Activated naive CD4-positive, alpha-beta T cell treated with anti-CD3 and anti-CD28 coated beads, Interleukin-2, amount 50 U/mL, for 24 hours (primary cell): ENCODE measurements around the gene CUL1.

Experiments
- H3K27ac Mint-ChIP-seq: one replicate; pipeline ENCODE4 v1.8.0; 2021; ENCODE audit warnings: mild to moderate bottlenecking, mixed read lengths
- H3K27me3 Mint-ChIP-seq: one replicate; pipeline ENCODE4 v1.8.0; 2021; ENCODE audit warnings: mixed read lengths
- H3K36me3 Mint-ChIP-seq: one replicate; pipeline ENCODE4 v1.8.0; 2021; ENCODE audit warnings: mixed read lengths
- H3K4me1 Mint-ChIP-seq: one replicate; pipeline ENCODE4 v1.8.0; 2021; ENCODE audit warnings: mixed read lengths
- H3K4me3 Mint-ChIP-seq: one replicate; pipeline ENCODE4 v1.8.0; 2021; ENCODE audit warnings: mild to moderate bottlenecking, mixed read lengths
- H3K9me3 Mint-ChIP-seq: one replicate; pipeline ENCODE4 v1.8.0; 2021; ENCODE audit warnings: mixed read lengths

CUL1 gene

DNA sequence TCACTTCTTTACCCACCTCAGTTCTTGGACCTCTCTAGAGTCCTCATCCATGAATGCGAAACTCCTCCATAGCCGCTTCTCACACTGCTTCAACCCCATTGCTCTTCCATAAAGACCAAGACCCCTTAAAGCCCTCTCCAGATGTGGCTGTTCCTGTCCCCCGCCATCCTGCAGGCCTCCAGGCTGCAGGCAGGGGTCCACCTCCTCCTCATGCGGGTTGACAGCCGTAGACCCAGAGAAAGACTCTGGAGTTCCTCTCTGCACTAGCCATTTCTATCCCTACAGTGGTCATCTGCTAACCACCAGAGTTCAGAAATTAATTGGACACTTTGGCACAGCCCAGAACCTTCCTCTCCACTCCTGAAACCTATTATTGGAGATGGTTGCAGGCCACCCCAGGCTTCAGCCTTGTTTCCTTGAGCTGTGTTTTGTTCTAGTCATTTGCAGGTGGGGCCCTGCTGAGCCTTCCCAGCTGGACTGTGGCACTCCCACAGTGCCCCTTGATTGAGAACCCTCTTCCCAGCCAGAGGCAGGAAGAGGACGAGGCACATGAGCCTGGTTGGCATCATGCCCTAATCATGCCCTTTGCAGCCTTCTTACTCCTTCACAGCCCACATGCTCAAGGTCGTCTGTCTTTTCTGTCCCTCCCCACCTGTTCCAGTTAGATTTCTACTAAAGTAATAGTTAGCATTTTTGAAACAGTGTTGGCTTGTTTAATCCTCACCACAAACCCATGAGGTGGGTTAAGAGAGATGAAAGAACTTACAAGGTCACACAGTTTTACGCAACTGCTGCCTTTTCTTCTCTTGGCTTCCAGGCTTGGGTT is 23.9 kb downstream of the CUL1 start:
- no peaks in the 10 kb centered on the region for H3K9me3 Mint-ChIP-seq
- H3K4me1 Mint-ChIP-seq, result peaks cover 93% of the 10 kb centered on the region
- peaks cover 5% of the 10 kb centered on the region for H3K36me3 Mint-ChIP-seq
- H3K27ac Mint-ChIP-seq, result peak overlapping the region; percentile 25
- no peaks in the 10 kb centered on the region for H3K27me3 Mint-ChIP-seq
- peak overlapping the region; percentile 19 for H3K4me3 Mint-ChIP-seq

- peaks cover 3% of the 10 kb centered on the region for H3K36me3 Mint-ChIP-seq
- no peaks in the 10 kb centered on the region for H3K27me3 Mint-ChIP-seq
- H3K9me3 Mint-ChIP-seq, result no peaks in the 10 kb centered on the region
- H3K4me3 Mint-ChIP-seq, result peak overlapping the region; percentile 27
- peaks cover 93% of the 10 kb centered on the region for H3K4me1 Mint-ChIP-seq
- H3K27ac Mint-ChIP-seq, result no peak overlapping the region
These were observed 24.5 kb downstream of the CUL1 start for GRCh38 chr7:148723166-148723559.

DNA sequence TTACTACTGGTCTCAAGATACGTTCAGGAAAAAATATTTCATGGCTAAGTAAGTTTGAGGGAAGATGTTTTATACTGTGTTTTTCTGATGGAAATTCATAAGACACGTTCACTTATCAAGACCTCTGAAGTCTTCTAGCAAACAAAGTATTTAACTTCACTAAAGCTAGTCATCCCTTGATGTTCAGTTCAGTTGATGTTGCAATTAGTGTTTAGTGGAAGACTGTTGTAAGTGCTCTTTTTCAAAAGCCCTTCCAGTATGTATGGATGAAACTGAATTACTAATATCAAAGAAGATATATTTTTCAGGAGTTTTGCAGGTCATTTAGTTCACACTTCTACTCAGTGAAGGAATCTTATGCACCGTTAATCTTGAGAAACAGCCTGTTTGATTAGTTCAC is 25.1 kb downstream of the CUL1 start:
- peaks cover 3% of the 10 kb centered on the region for H3K36me3 Mint-ChIP-seq
- no peak overlapping the region for H3K27ac Mint-ChIP-seq
- H3K4me3 Mint-ChIP-seq, result no peak overlapping the region
- no peaks in the 10 kb centered on the region for H3K9me3 Mint-ChIP-seq
- H3K4me1 Mint-ChIP-seq, result peaks cover 92% of the 10 kb centered on the region
- no peaks in the 10 kb centered on the region for H3K27me3 Mint-ChIP-seq

GRCh38 chr7:148726385-148726784 is 27.7 kb downstream of the CUL1 start:
- Mint-ChIP-seq H3K27me3 (no peaks in the 10 kb centered on the region), H3K4me1 (peaks cover 82% of the 10 kb centered on the region), H3K36me3 (peaks cover 4% of the 10 kb centered on the region), H3K27ac (no peak overlapping the region), H3K4me3 (no peak overlapping the region), H3K9me3 (no peaks in the 10 kb centered on the region)

GRCh38 chr7:148727501-148728278 is 29.0 kb downstream of the CUL1 start:
- Mint-ChIP-seq H3K4me1 (peaks cover 78% of the 10 kb centered on the region), H3K27ac (peak overlapping the region; percentile 71), H3K36me3 (peaks cover 10% of the 10 kb centered on the region), H3K9me3 (no peaks in the 10 kb centered on the region), H3K27me3 (no peaks in the 10 kb centered on the region), H3K4me3 (no peak overlapping the region)

- Mint-ChIP-seq H3K4me1 (peaks cover 68% of the 10 kb centered on the region), H3K9me3 (no peaks in the 10 kb centered on the region), H3K27ac (no peak overlapping the region), H3K36me3 (peaks cover 14% of the 10 kb centered on the region), H3K4me3 (no peak overlapping the region), H3K27me3 (no peaks in the 10 kb centered on the region)
These were observed 31.5 kb downstream of the CUL1 start for GRCh38 chr7:148729984-148730733.

GRCh38 chr7:148732862-148733261 is 34.2 kb downstream of the CUL1 start:
- H3K27me3 Mint-ChIP-seq, result no peaks in the 10 kb centered on the region
- no peak overlapping the region for H3K4me3 Mint-ChIP-seq
- H3K4me1 Mint-ChIP-seq, result peaks cover 53% of the 10 kb centered on the region
- H3K36me3 Mint-ChIP-seq, result peaks cover 20% of the 10 kb centered on the region
- no peak overlapping the region for H3K27ac Mint-ChIP-seq
- H3K9me3 Mint-ChIP-seq, result no peaks in the 10 kb centered on the region

DNA sequence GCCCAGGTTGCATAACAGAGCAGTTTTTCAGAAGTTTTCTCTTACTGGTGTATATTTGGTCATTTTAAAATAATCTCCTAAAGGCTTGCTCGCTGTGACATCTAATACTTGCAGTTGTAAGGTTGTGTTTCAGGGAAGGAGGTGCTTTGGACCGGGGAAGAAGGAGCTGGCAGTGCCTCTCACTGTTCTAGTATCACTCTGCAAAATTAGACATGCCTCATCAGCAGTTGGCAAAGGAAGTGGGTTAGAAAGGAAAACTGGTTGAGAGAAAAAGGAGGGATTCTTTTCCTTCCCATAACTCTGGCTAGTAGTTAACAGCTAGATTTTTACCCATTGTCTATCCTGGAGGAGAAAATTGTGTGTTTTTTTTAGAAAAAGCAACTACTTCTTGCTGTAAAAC is 34.8 kb downstream of the CUL1 start:
- H3K27me3 Mint-ChIP-seq, result no peaks in the 10 kb centered on the region
- peaks cover 51% of the 10 kb centered on the region for H3K4me1 Mint-ChIP-seq
- H3K9me3 Mint-ChIP-seq, result no peaks in the 10 kb centered on the region
- H3K27ac Mint-ChIP-seq, result no peak overlapping the region
- peaks cover 20% of the 10 kb centered on the region for H3K36me3 Mint-ChIP-seq
- no peak overlapping the region for H3K4me3 Mint-ChIP-seq

DNA sequence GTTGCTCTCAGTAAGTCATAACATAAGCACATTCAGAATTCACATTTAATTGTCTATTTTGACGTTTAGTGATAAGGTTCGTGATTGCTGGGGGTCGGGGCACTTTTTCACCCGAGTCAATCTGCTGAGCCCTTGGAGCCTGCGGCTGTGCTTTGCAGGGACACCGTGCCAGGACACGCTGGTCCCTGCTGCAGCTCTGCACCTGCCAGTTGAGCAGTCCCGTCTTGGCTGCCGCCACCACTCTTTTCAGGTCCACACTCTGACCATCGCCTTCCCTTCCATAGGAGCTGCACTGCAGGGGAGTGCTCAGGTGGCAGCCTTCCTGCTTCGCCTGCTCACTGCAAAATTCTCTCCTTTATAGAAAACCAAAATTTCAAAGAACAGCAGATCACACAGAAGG is 36.4 kb downstream of the CUL1 start:
- Mint-ChIP-seq H3K36me3 (peaks cover 30% of the 10 kb centered on the region), H3K4me3 (no peak overlapping the region), H3K9me3 (no peaks in the 10 kb centered on the region), H3K27me3 (no peaks in the 10 kb centered on the region), H3K27ac (peak overlapping the region; percentile 33), H3K4me1 (peaks cover 48% of the 10 kb centered on the region)

GRCh38 chr7:148735967-148736366 is 37.3 kb downstream of the CUL1 start:
- H3K4me1 Mint-ChIP-seq, result peaks cover 48% of the 10 kb centered on the region
- H3K4me3 Mint-ChIP-seq, result no peak overlapping the region
- H3K9me3 Mint-ChIP-seq, result no peaks in the 10 kb centered on the region
- no peaks in the 10 kb centered on the region for H3K27me3 Mint-ChIP-seq
- H3K36me3 Mint-ChIP-seq, result peaks cover 33% of the 10 kb centered on the region
- no peak overlapping the region for H3K27ac Mint-ChIP-seq

GRCh38 chr7:148738737-148739535 is 40.2 kb downstream of the CUL1 start:
- peaks cover 48% of the 10 kb centered on the region for H3K4me1 Mint-ChIP-seq
- no peaks in the 10 kb centered on the region for H3K27me3 Mint-ChIP-seq
- H3K4me3 Mint-ChIP-seq, result no peak overlapping the region
- no peaks in the 10 kb centered on the region for H3K9me3 Mint-ChIP-seq
- H3K27ac Mint-ChIP-seq, result peak overlapping the region; percentile 41
- peaks cover 37% of the 10 kb centered on the region for H3K36me3 Mint-ChIP-seq

- H3K27me3 Mint-ChIP-seq, result no peaks in the 10 kb centered on the region
- H3K36me3 Mint-ChIP-seq, result peaks cover 31% of the 10 kb centered on the region
- H3K27ac Mint-ChIP-seq, result no peak overlapping the region
- H3K4me3 Mint-ChIP-seq, result no peak overlapping the region
- peaks cover 50% of the 10 kb centered on the region for H3K4me1 Mint-ChIP-seq
- H3K9me3 Mint-ChIP-seq, result no peaks in the 10 kb centered on the region
These were observed 47.4 kb downstream of the CUL1 start for GRCh38 chr7:148746135-148746534.

- H3K27me3 Mint-ChIP-seq, result no peaks in the 10 kb centered on the region
- H3K36me3 Mint-ChIP-seq, result peaks cover 25% of the 10 kb centered on the region
These were observed 48.6 kb downstream of the CUL1 start for GRCh38 chr7:148747274-148747673.

GRCh38 chr7:148750442-148751355 is 52.0 kb downstream of the CUL1 start:
- Mint-ChIP-seq H3K9me3 (no peaks in the 10 kb centered on the region), H3K36me3 (peaks cover 18% of the 10 kb centered on the region), H3K4me1 (peaks cover 47% of the 10 kb centered on the region), H3K27me3 (no peaks in the 10 kb centered on the region), H3K27ac (no peak overlapping the region), H3K4me3 (no peak overlapping the region)

More at GRCh38 chr7:148747274-148747673, 48.6 kb downstream of the CUL1 start:
- H3K9me3 Mint-ChIP-seq, result no peaks in the 10 kb centered on the region
- peaks cover 53% of the 10 kb centered on the region for H3K4me1 Mint-ChIP-seq
- no peak overlapping the region for H3K27ac Mint-ChIP-seq
- no peak overlapping the region for H3K4me3 Mint-ChIP-seq
